Tibial nerve (tissue), 4 donors: ENCODE data around the gene TMPRSS11B. TPM values are rescaled to one million over a fixed set of nuclear protein-coding genes. Genes with fewer than 3 reads are reported as not detected.

Source experiments
- DNase-seq, 2 donors: peaks; one replicate each; pipeline ENCODE4 v3.0.0-alpha.2; 2019; ENCODE audit warnings: low spot score in 2 of 2
- H3K27ac ChIP-seq, 4 donors: fragments of 200-600 bp; sonication (generic) in 3 of 4; one replicate each; pipeline ENCODE4 v1.5.1; 2017 to 2019; ENCODE audit warnings: mild to moderate bottlenecking in 1 of 4
- H3K27me3 ChIP-seq, 2 donors: fragments of 200-600 bp; sonication (generic) in 1 of 2; one replicate each; pipeline versions ENCODE4 v1.5.1 to v1.6.0; 2017 to 2019
- H3K36me3 ChIP-seq, 3 donors: fragments of 200-600 bp; sonication (generic); one replicate each; pipeline ENCODE4 v1.5.1; 2018 to 2019
- H3K4me1 ChIP-seq, 4 donors: fragments of 200-600 bp; sonication (generic) in 3 of 4; one replicate each; pipeline ENCODE4 v1.5.1; 2017 to 2019
- H3K4me3 ChIP-seq, 4 donors: fragments of 200-600 bp; sonication (generic) in 3 of 4; one replicate each; pipeline ENCODE4 v1.5.1; 2017 to 2019; ENCODE audit warnings: mild to moderate bottlenecking in 1 of 4, moderate library complexity in 1 of 4
- H3K9me3 ChIP-seq, 4 donors: fragments of 200-600 bp; sonication (generic) in 3 of 4; one replicate each; pipeline ENCODE4 v1.5.1; 2017 to 2019
- EP300 ChIP-seq, 2 donors: sonication (generic); formaldehyde crosslinking; IDR thresholded peaks; one replicate each; pipeline ENCODE4 v1.6.1; 2017; ENCODE audit warnings: antibody characterized with exemption in 2 of 2, mild to moderate bottlenecking in 1 of 2
- POLR2A ChIP-seq, 2 donors: fragments of 450-650 bp; IDR thresholded peaks; one replicate each; pipeline ENCODE4 v1.6.1; 2017; ENCODE audit warnings: antibody characterized with exemption in 2 of 2, mild to moderate bottlenecking in 2 of 2, moderate library complexity in 2 of 2
- WGBS, 2 donors: methylation state at CpG; one replicate each; pipeline ENCODE4 v1.1.5; 2018; 5-methylcytosine and 5-hydroxymethylcytosine counted together
- total RNA-seq, 4 donors: library from RNA; depleted of rRNA; stranded (reverse); fragments of >200 nt; gene quantifications; one replicate each; pipeline ENCODE4 v1.1.0, GENCODE V29; 2016
- TF ChIP-seq, protein P1 (sequence below), 5 experiments: fragments of 200-600 bp in 3 of 5; fragments of 450-650 bp in 2 of 5; sonication (generic) in 3 of 5; IDR thresholded peaks; one replicate each; pipeline ENCODE4 v1.5.1; 2016 to 2019; ENCODE audit warnings: antibody characterized with exemption in 5 of 5, mild to moderate bottlenecking in 3 of 5, moderate library complexity in 2 of 5

Gene TMPRSS11B
- total RNA-seq = not detected

DNA sequence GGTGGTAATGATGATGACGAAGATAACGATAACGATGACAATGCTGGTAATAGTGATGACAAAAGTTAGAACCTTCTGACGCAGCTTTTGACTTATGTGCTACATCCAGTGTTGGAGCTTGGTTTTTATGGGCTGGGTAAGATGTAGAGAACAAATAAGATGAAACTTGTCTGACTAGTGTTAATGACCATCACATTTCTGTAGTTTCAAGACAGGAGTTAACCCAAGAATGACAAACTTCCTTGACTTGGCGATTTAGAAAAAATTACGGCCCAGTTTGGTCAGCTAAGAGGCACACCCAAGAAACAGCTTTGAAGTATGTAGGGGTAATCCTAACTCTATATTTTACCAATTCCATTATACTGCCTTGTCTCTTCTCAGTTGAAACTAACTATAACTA, at the start of gene TMPRSS11B:
Gene TMPRSS11B (minus strand): TSS at position 101 of the 400 bp plus-strand sequence. CDS start 136 bp downstream, outside the sequence.
- Histone ChIP-seq H3K4me1 (no peaks in the 10 kb centered on the region), H3K27ac (no peak within 1 kb of the TSS), H3K27me3 (no peaks in the 10 kb centered on the region), H3K9me3 (no peaks in the 10 kb centered on the region), H3K36me3 (no peaks in the 10 kb centered on the region), H3K4me3 (no peak within 1 kb of the TSS)
- no peak for DNase-seq
- 90 to 94% methylated on average over 6 of the region's 6 CpGs for WGBS, 2 donors
- TF ChIP-seq POLR2A (IDR thresholded peaks at IDR 0.05) (no peak), EP300 (IDR thresholded peaks at IDR 0.05) (no peak)
- TF ChIP-seq, protein P1, sequence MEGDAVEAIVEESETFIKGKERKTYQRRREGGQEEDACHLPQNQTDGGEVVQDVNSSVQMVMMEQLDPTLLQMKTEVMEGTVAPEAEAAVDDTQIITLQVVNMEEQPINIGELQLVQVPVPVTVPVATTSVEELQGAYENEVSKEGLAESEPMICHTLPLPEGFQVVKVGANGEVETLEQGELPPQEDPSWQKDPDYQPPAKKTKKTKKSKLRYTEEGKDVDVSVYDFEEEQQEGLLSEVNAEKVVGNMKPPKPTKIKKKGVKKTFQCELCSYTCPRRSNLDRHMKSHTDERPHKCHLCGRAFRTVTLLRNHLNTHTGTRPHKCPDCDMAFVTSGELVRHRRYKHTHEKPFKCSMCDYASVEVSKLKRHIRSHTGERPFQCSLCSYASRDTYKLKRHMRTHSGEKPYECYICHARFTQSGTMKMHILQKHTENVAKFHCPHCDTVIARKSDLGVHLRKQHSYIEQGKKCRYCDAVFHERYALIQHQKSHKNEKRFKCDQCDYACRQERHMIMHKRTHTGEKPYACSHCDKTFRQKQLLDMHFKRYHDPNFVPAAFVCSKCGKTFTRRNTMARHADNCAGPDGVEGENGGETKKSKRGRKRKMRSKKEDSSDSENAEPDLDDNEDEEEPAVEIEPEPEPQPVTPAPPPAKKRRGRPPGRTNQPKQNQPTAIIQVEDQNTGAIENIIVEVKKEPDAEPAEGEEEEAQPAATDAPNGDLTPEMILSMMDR (IDR thresholded peaks at IDR 0.05) = no peak

DNA sequence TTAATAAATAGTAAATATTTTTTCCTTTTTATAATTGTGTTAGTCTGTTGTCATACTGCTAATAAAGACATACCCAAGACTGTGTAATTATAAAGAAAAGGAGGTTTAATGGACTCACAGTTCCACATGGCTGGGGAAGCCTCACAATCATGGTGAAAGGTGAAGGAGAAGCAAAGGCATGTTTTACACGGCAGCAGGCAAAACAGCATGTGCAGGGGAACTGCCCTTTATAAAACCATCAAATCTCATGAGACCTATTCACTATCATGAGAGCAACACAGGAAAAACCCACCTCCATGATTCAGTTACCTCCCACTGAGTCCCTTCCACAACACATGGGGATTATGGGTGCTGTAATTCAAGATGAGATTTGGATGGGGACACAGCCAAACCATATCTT, 45.8 kb upstream of the TMPRSS11B start:
- H3K4me1 ChIP-seq = no peaks in the 10 kb centered on the region
- 80 to 94% methylated on average over 1 of the region's 1 CpG for WGBS, 2 donors

GRCh38 chr4:68288393-68288740, 42.9 kb upstream of the TMPRSS11B start:
- DNase-seq = no peak
- no peak overlapping the region for H3K27ac ChIP-seq
- H3K9me3 ChIP-seq = no peaks in the 10 kb centered on the region
- 57 to 58% methylated on average over 2 of the region's 2 CpGs for WGBS, 2 donors
- no peaks in the 10 kb centered on the region for H3K4me1 ChIP-seq
- H3K36me3 ChIP-seq = no peaks in the 10 kb centered on the region
- no peak overlapping the region for H3K4me3 ChIP-seq
- TF ChIP-seq EP300 (IDR thresholded peaks at IDR 0.05) (no peak), POLR2A (IDR thresholded peaks at IDR 0.05) (no peak)
- TF ChIP-seq, protein P1 (IDR thresholded peaks at IDR 0.05) = no peak
- no peaks in the 10 kb centered on the region for H3K27me3 ChIP-seq

More for the DNA sequence above, 45.8 kb upstream of the TMPRSS11B start:
- no peak overlapping the region for H3K4me3 ChIP-seq
- H3K36me3 ChIP-seq = no peaks in the 10 kb centered on the region
- no peak for TF ChIP-seq POLR2A (IDR thresholded peaks at IDR 0.05)
- no peak for TF ChIP-seq EP300 (IDR thresholded peaks at IDR 0.05)
- TF ChIP-seq, protein P1 (IDR thresholded peaks at IDR 0.05) = no peak
- no peaks in the 10 kb centered on the region for H3K9me3 ChIP-seq
- no peak for DNase-seq
- no peaks in the 10 kb centered on the region for H3K27me3 ChIP-seq
- no peak overlapping the region for H3K27ac ChIP-seq

DNA sequence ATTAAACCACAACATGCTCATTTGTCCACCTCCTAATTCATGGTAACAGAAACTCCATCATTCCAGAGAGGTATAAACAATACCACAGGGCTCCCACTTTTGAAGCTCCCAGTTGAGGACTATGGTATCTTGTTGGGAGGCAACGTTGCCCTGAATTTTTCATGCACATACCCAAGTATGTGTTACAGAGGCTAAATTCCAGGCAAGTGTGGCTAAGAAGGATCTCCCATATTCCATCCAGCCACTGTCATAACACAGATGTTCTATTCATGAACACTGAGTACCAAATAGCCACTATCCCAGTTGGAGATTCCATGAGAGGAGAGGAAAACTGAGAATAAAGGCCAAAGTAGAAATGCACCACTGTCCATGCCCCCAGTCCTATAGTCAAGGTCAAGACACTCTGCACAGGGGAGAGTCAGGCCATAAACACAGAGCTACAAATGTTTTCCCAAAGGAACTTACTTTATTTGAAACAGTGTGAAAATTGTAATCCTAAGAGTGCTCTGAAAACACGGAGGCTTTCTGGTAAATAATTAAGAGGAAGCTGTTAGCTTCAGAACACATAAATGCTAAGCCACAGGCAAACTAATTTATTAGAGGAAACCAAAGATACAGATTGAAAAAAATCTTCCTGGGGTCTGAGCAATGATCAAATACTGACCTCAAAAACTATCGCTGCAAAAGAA, 42.4 kb upstream of the TMPRSS11B start:
- no peak for DNase-seq
- Histone ChIP-seq H3K27me3 (no peaks in the 10 kb centered on the region), H3K9me3 (no peaks in the 10 kb centered on the region), H3K4me1 (no peaks in the 10 kb centered on the region), H3K27ac (no peak overlapping the region), H3K36me3 (no peaks in the 10 kb centered on the region), H3K4me3 (no peak overlapping the region)
- WGBS, 2 donors = 34 to 45% methylated on average over 3 of the region's 3 CpGs
- no peak for TF ChIP-seq EP300 (IDR thresholded peaks at IDR 0.05)

DNA sequence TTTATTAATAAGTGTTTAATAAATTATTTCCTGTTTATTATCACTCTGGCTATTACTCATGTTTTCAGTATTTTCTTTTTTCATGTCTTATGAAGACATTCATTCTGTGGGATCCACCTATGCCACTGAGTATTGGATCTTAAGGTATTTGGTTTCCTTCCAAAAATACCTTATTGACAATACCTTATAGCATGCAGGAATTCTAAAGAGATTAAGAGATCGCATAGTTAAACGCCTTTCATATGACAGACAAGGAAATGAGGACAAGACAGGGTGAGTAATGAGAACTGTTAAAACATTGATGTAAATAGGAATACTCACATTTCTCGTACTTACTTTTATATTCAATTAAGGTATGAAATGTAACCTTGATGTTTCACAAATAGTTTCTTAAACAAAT, 38.2 kb upstream of the TMPRSS11B start:
- Histone ChIP-seq H3K27me3 (no peaks in the 10 kb centered on the region), H3K9me3 (no peaks in the 10 kb centered on the region), H3K27ac (no peak overlapping the region), H3K4me3 (no peak overlapping the region), H3K36me3 (no peaks in the 10 kb centered on the region), H3K4me1 (no peaks in the 10 kb centered on the region)
- 85 to 87% methylated on average over 3 of the region's 3 CpGs for WGBS, 2 donors
- no peak for DNase-seq
- no peak for TF ChIP-seq POLR2A (IDR thresholded peaks at IDR 0.05)
- no peak for TF ChIP-seq EP300 (IDR thresholded peaks at IDR 0.05)
- TF ChIP-seq, protein P1 (IDR thresholded peaks at IDR 0.05) = no peak
